Kidney (tissue), 14 donors: ENCODE data around the gene THOC6. TPM values are rescaled to one million over a fixed set of nuclear protein-coding genes. Genes with fewer than 3 reads are reported as not detected.
A peak's percentile ranks its signal among the peaks of the same experiment; 100 is the strongest.

Experiments
- DNase-seq, 5 donors: peaks; one replicate each; pipeline ENCODE4 v3.0.0-alpha.2; 2013 to 2020
- FAIRE-seq: peaks from 2 replicates; lab custom pipeline; 2012; peaks lifted over from hg19 to GRCh38; lab: Jason Lieb, UNC
- H3K27ac ChIP-seq, 2 donors: one replicate each; pipeline ENCODE4 v1.7.0; 2013; ENCODE audit warnings: low read depth in 2 of 2, low read length in 2 of 2, inconsistent platforms in 1 of 2
- H3K27me3 ChIP-seq: one replicate; pipeline ENCODE4 v1.7.1; 2013; ENCODE audit warnings: low read length, inconsistent platforms; ENCODE audit not compliant: control insufficient read depth, insufficient read depth
- H3K36me3 ChIP-seq, 3 donors: one replicate each; pipeline versions ENCODE4 v1.7.0 to v1.7.1; 2013; ENCODE audit warnings: low read length in 3 of 3, control low read depth in 1 of 3, inconsistent platforms in 1 of 3; ENCODE audit not compliant: insufficient read depth in 3 of 3, control insufficient read depth in 2 of 3
- H3K4me1 ChIP-seq, 3 donors: one replicate each; pipeline versions ENCODE4 v1.7.0 to v1.7.1; 2013; ENCODE audit warnings: low read length in 3 of 3, inconsistent platforms in 1 of 3, low read depth in 1 of 3; ENCODE audit not compliant: control insufficient read depth in 2 of 3, insufficient read depth in 2 of 3
- H3K4me3 ChIP-seq, 3 donors: one replicate each; pipeline versions ENCODE4 v1.7.0 to v1.8.1; 2013; ENCODE audit warnings: low read length in 3 of 3, control low read depth in 1 of 3, inconsistent platforms in 1 of 3
- H3K9ac ChIP-seq, 3 donors: one replicate each; pipeline versions ENCODE4 v1.7.0 to v1.7.1; 2013; ENCODE audit warnings: low read length in 3 of 3, control low read depth in 1 of 3, inconsistent platforms in 1 of 3
- H3K9me3 ChIP-seq, 3 donors: one replicate each; pipeline versions ENCODE4 v1.7.0 to v1.7.1; 2013; ENCODE audit warnings: low read length in 3 of 3, control low read depth in 1 of 3, inconsistent platforms in 1 of 3; ENCODE audit not compliant: control insufficient read depth in 2 of 3, insufficient read depth in 1 of 3
- intact Hi-C: fragments of 100-400 bp; cut with DNase I; formaldehyde crosslinking; loops from one replicate; pipeline ENCODE4 v1.11.1; 2022
- polyA plus RNA-seq: library from polyadenylated mRNA; stranded (reverse); fragments of 350-450 nt; fragmentation: Illumina TruSeq; extraction: RNeasy Lipid Tissue Mini Kit (QIAGEN cat#74804); gene quantifications from one replicate; pipeline ENCODE4 v1.2.3, GENCODE V29; 2014; ENCODE audit warnings: low read depth, low replicate concordance; ENCODE audit not compliant: insufficient read depth
- total RNA-seq: library from RNA; stranded (reverse); fragmentation: NEBNext Ultra II Directional; extraction: Animal tissue kit (Norgen Biotek cat#: 25700); gene quantifications from one replicate; pipeline ENCODE4 v1.2.1, GENCODE V29; 2021
- TF ChIP-seq, protein P1 (sequence below): IDR thresholded peaks from 3 replicates; pipeline ENCODE4 v1.5.1; 2012; ENCODE audit warnings: mild to moderate bottlenecking, moderate library complexity, borderline replicate concordance; ENCODE audit not compliant: insufficient read depth; ENCODE audit errors: extremely low read depth
- donor health status: control.
- donor health status: control.
- donor health status: control.
- donor health status: control.
- donor health status: control.
- donor health status: DM: yes; HTN: yes; CAD: no.
- donor health status: Normal renal cell carcinoma (clear cell type).

The THOC6 gene
- total and polyA plus RNA-seq, 2 donors from 2014 or later = 21.2 to 26.1 TPM

DNA sequence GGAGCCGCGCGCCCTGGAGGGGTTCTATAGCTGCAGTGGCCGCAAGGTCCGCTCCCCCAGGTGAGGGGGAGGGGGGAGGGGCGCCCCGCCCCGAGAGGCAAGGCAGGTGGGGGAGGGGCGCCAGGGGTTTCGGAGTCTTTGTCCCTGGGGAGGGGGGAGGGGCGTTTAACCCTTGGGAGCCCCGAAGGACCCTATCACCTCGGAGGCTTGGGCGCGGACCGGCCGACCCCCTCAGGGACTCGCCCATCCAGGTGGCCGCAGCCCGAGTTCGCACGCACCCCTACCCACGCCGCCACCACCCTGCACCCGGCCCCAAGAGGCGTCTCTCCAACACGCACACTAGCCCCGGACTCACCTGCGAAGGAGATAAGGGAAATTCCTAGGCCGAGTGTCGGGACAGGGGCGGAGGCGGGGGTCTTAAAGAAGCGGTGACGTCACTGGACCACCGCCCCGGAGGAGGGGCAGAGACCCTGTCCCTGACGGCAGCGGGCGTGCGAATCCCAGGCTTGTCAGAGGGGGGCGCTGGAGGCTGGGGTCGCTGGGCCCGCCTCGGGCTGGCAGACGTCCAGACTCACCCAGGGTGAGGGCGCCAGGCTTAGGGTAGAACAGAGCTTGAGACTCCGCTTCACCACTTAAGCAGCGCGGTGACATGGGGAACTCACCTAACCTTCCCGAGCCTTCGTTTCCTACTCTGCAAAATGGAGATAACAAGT is 5.9 kb upstream of the THOC6 start, which contains the start of gene CLDN6:
CLDN6 (minus strand) TSS at position 390 of the 713 bp plus-strand sequence. CDS start 2,162 bp downstream, outside the sequence.
- intact Hi-C loops = no loop called here
- Histone ChIP-seq H3K27ac (no peak within 1 kb of the TSS), H3K4me1 (peaks cover 0 to 19% (median 18%) of the 10 kb centered on the region in 3 donors), H3K27me3 (peaks cover 4% of the 10 kb centered on the region), H3K9me3 (no peaks in the 10 kb centered on the region), H3K36me3 (no peaks in the 10 kb centered on the region), H3K9ac (no peak within 1 kb of the TSS), H3K4me3 (peak within 1 kb of the TSS in 1 of 3 donors; percentile 16)
- no peak for FAIRE-seq
- DNase-seq = peak in 4 of 5 donors; percentile 81 to 90 (median 84)
- TF ChIP-seq, protein P1, sequence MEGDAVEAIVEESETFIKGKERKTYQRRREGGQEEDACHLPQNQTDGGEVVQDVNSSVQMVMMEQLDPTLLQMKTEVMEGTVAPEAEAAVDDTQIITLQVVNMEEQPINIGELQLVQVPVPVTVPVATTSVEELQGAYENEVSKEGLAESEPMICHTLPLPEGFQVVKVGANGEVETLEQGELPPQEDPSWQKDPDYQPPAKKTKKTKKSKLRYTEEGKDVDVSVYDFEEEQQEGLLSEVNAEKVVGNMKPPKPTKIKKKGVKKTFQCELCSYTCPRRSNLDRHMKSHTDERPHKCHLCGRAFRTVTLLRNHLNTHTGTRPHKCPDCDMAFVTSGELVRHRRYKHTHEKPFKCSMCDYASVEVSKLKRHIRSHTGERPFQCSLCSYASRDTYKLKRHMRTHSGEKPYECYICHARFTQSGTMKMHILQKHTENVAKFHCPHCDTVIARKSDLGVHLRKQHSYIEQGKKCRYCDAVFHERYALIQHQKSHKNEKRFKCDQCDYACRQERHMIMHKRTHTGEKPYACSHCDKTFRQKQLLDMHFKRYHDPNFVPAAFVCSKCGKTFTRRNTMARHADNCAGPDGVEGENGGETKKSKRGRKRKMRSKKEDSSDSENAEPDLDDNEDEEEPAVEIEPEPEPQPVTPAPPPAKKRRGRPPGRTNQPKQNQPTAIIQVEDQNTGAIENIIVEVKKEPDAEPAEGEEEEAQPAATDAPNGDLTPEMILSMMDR = no peak

DNA sequence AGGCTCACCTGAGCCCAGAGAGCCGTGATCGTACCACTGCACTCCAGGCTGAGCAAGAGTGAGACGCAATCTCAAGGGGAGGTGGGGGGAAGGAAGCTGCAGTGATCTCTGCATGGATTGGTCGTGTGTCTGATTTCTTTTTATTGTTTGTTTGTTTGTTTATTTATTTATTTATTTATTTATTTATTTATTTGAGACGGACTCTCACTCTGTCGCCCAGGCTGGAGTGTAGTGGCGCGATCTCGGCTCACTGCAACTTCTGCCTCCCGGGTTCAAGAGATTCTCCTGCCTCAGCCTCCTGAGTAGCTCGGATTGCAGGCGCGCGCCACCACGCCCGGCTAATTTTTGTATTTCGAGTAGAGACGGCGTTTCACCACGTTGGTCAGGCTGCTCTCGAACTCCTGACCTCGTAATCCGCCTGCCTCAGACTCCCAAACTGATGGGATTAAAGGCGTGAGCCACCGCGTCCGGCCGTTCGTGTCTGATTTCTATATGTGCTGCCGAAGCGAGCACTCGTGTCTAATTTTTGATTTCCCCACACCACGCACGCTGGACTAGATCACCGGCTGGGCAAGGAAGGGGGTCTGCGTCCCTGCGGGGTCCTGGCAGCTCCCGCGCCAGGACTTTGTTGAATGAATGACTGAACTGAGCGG is 4.1 kb upstream of the THOC6 start:
- H3K27me3 ChIP-seq = peaks cover 4% of the 10 kb centered on the region
- peak overlapping the region in 1 of 3 donors; percentile 60 for H3K9ac ChIP-seq
- H3K27ac ChIP-seq = peak overlapping the region in 1 of 2 donors; percentile 98
- FAIRE-seq (no peak), DNase-seq (no peak)
- intact Hi-C loops = no loop called here
- peak overlapping the region; percentile 40 to 64 (median 59) for H3K4me3 ChIP-seq
- H3K4me1 ChIP-seq = peaks cover 0 to 23% (median 19%) of the 10 kb centered on the region in 3 donors
- no peaks in the 10 kb centered on the region for H3K36me3 ChIP-seq
- no peaks in the 10 kb centered on the region for H3K9me3 ChIP-seq
- TF ChIP-seq, protein P1 = no peak

- TF ChIP-seq, protein P1 = peak; percentile 9
- peak; percentile 84 to 93 (median 90) for DNase-seq
- H3K9ac ChIP-seq = peak within 1 kb of the TSS; percentile 27 to 98 (median 92)
- FAIRE-seq = no peak
- peak within 1 kb of the TSS; percentile 53 to 90 (median 76) for H3K4me3 ChIP-seq
- no peaks in the 10 kb centered on the region for H3K9me3 ChIP-seq
- intact Hi-C loops = no loop called here
- no peaks in the 10 kb centered on the region for H3K36me3 ChIP-seq
- peaks cover 0 to 23% (median 19%) of the 10 kb centered on the region in 3 donors for H3K4me1 ChIP-seq
- H3K27ac ChIP-seq = peak within 1 kb of the TSS; percentile 94 to 98
- H3K27me3 ChIP-seq = peaks cover 4% of the 10 kb centered on the region
Observed at GRCh38 chr16:3020247-3020603, 3.6 kb upstream of the THOC6 start, which contains the start of gene TNFRSF12A. Gene TNFRSF12A (plus strand): TSS chr16:3020368. CDS start chr16:3020398, 30 bp downstream.
